Measurements from ENCODE around the gene LTBP1. TPM values are rescaled to one million over a fixed set of nuclear protein-coding genes. Genes with fewer than 3 reads are reported as not detected.

LTBP1 gene
- total and polyA plus RNA-seq, 4 donors = 107 to 573 (median 545) TPM

- no peak overlapping the region for H3K4me3 ChIP-seq (ENCODE audit: low read length in 2 of 2)
- no peak overlapping the region for H3K27ac ChIP-seq (ENCODE audit: low read depth in 1 of 2, low read length in 2 of 2)
- intact Hi-C loops (cut with DNase I) = loop anchor here in 1 of 2 donors (10.0 kb wide), 1 partner anchor 338 kb away; no protein-coding TSS in a partner anchor
- H3K36me3 ChIP-seq (ENCODE audit: control insufficient read depth in 1 of 2, insufficient read depth in 2 of 2, low read length in 1 of 2) = peaks cover 2 to 6% of the 10 kb centered on the region in 2 donors
- H3K27me3 ChIP-seq (ENCODE audit: control insufficient read depth in 1 of 2, insufficient read depth in 2 of 2, low read length in 1 of 2) = no peaks in the 10 kb centered on the region
- WGBS, 2 donors = 35 to 40% methylated on average over 5 of the region's 5 CpGs
- peaks cover 3 to 5% of the 10 kb centered on the region in 2 donors for H3K4me1 ChIP-seq (ENCODE audit: control insufficient read depth in 1 of 2, insufficient read depth in 2 of 2, low read length in 2 of 2)
- ATAC-seq (ENCODE audit: low FRiP score) (no peak), DNase-seq (no peak)
- no peaks in the 10 kb centered on the region for H3K9me3 ChIP-seq (ENCODE audit: control insufficient read depth, low read length)
Measured at GRCh38 chr2:33372940-33373553, 426.3 kb downstream of the LTBP1 start.

DNA sequence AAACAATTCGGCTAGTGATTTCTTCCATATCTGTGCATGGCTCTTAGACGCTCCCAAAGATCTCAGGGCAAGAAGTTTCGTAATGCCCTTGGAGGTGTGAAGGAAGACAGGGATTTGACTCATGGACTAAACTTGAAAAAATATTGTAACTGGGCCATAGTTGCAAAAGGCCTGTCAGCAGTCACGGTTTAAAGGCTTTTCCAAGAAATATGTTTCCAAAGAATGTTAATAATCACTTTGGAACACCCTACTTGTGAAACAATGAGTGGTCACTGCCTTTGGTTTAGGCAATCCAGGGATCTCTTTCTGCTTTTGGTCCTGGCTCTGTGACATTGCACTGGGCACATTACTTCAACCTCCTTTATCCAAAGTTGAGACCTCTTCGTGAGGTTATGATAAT is 427.2 kb downstream of the LTBP1 start:
- intact Hi-C loops (cut with DNase I) = loop anchor here in 1 of 2 donors (10.0 kb wide), 1 partner anchor 339 kb away; no protein-coding TSS in a partner anchor

DNA sequence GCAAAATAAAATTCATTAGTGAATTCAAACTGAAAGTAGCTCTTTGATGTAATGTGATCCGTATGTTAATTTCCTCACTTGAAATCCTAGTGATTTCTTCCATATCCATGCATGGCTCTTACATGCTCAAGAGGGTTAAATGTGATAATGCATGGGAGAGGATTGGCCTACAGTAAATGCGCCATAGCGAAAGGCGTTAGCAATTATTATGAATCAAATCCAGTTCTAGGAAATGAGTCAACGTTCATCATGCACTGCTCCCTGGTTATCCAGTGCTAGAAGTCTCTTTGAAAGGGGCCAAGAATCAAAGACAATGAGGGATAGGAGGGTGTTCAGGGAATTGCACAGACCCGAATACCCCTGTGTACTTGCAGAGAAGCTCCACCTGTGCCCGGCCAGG is 428.3 kb downstream of the LTBP1 start:
- intact Hi-C loops (cut with DNase I) = loop anchor here in 1 of 2 donors (10.0 kb wide), 1 partner anchor 340 kb away; no protein-coding TSS in a partner anchor
- no peaks in the 10 kb centered on the region for H3K27me3 ChIP-seq (ENCODE audit: control insufficient read depth in 1 of 2, insufficient read depth in 2 of 2, low read length in 1 of 2)
- H3K4me1 ChIP-seq (ENCODE audit: control insufficient read depth in 1 of 2, insufficient read depth in 2 of 2, low read length in 2 of 2) = peaks cover 3 to 5% of the 10 kb centered on the region in 2 donors
- H3K36me3 ChIP-seq (ENCODE audit: control insufficient read depth in 1 of 2, insufficient read depth in 2 of 2, low read length in 1 of 2) = peaks cover 2 to 6% of the 10 kb centered on the region in 2 donors
- no peaks in the 10 kb centered on the region for H3K9me3 ChIP-seq (ENCODE audit: control insufficient read depth, low read length)
- DNase-seq = no peak
- H3K27ac ChIP-seq (ENCODE audit: low read depth in 1 of 2, low read length in 2 of 2) = no peak overlapping the region
- H3K4me3 ChIP-seq (ENCODE audit: low read length in 2 of 2) = no peak overlapping the region
- peak; percentile 20 for ATAC-seq (ENCODE audit: low FRiP score)
- 77 to 87% methylated on average over 7 of the region's 7 CpGs for WGBS, 2 donors

More for the DNA sequence above, 427.2 kb downstream of the LTBP1 start:
- Histone ChIP-seq H3K36me3 (ENCODE audit: control insufficient read depth in 1 of 2, insufficient read depth in 2 of 2, low read length in 1 of 2) (peaks cover 2 to 6% of the 10 kb centered on the region in 2 donors), H3K4me3 (ENCODE audit: low read length in 2 of 2) (no peak overlapping the region), H3K27ac (ENCODE audit: low read depth in 1 of 2, low read length in 2 of 2) (no peak overlapping the region), H3K27me3 (ENCODE audit: control insufficient read depth in 1 of 2, insufficient read depth in 2 of 2, low read length in 1 of 2) (no peaks in the 10 kb centered on the region), H3K4me1 (ENCODE audit: control insufficient read depth in 1 of 2, insufficient read depth in 2 of 2, low read length in 2 of 2) (peaks cover 3 to 5% of the 10 kb centered on the region in 2 donors), H3K9me3 (ENCODE audit: control insufficient read depth, low read length) (no peaks in the 10 kb centered on the region)
- DNase-seq (no peak), ATAC-seq (ENCODE audit: low FRiP score) (peak; percentile 64)
- WGBS, 2 donors = 17 to 37% methylated on average over 5 of the region's 5 CpGs

DNA sequence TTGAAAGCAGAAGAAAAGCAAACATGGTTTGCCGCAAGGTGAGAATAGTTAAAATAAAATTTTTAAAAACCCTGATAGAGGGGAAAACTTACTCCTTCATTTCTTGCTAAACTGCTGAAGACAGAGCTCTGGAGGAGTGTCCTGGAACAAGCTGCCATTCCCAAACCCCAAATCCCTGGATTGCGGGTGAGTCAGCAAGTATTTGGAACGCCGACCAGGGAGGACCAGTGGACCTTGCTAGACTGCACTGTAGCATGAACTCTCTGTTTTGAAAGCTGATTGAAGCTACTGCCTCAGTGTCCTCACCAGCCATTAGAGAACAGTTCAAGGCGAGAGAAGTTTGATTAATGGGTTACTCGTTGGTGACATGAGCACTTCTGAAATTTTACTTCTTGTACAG is 430.3 kb downstream of the LTBP1 start:
- Histone ChIP-seq H3K36me3 (ENCODE audit: control insufficient read depth in 1 of 2, insufficient read depth in 2 of 2, low read length in 1 of 2) (peaks cover 0 to 2% of the 10 kb centered on the region in 2 donors), H3K4me3 (ENCODE audit: low read length in 2 of 2) (no peak overlapping the region), H3K4me1 (ENCODE audit: control insufficient read depth in 1 of 2, insufficient read depth in 2 of 2, low read length in 2 of 2) (peaks cover 3 to 5% of the 10 kb centered on the region in 2 donors), H3K27ac (ENCODE audit: low read depth in 1 of 2, low read length in 2 of 2) (peak overlapping the region; percentile 5 to 67), H3K9me3 (ENCODE audit: control insufficient read depth, low read length) (no peaks in the 10 kb centered on the region), H3K27me3 (ENCODE audit: control insufficient read depth in 1 of 2, insufficient read depth in 2 of 2, low read length in 1 of 2) (no peaks in the 10 kb centered on the region)
- DNase-seq = peak; percentile 58 to 78
- intact Hi-C loops (cut with DNase I) = loop anchor here in 1 of 2 donors (10.0 kb wide), 1 partner anchor 342 kb away; no protein-coding TSS in a partner anchor
- WGBS, 2 donors = 34 to 38% methylated on average over 6 of the region's 6 CpGs
- peak; percentile 74 for ATAC-seq (ENCODE audit: low FRiP score)

- H3K27ac ChIP-seq (ENCODE audit: low read depth in 1 of 2, low read length in 2 of 2) = peak overlapping the region in 1 of 2 donors; percentile 75
- ATAC-seq (ENCODE audit: low FRiP score) = no peak
- intact Hi-C loops (cut with DNase I) = loop anchor here in 1 of 2 donors (10.0 kb wide), 1 partner anchor 344 kb away; no protein-coding TSS in a partner anchor
Measured at GRCh38 chr2:33378556-33379210, 431.9 kb downstream of the LTBP1 start.

GRCh38 chr2:33380001-33380609 is 433.4 kb downstream of the LTBP1 start:
- no peak overlapping the region for H3K4me3 ChIP-seq (ENCODE audit: low read length in 2 of 2)
- peaks cover 0 to 2% of the 10 kb centered on the region in 2 donors for H3K36me3 ChIP-seq (ENCODE audit: control insufficient read depth in 1 of 2, insufficient read depth in 2 of 2, low read length in 1 of 2)
- no peaks in the 10 kb centered on the region for H3K9me3 ChIP-seq (ENCODE audit: control insufficient read depth, low read length)
- peaks cover 3 to 7% of the 10 kb centered on the region in 2 donors for H3K4me1 ChIP-seq (ENCODE audit: control insufficient read depth in 1 of 2, insufficient read depth in 2 of 2, low read length in 2 of 2)
- 78 to 80% methylated on average over 8 of the region's 8 CpGs for WGBS, 2 donors
- no peaks in the 10 kb centered on the region for H3K27me3 ChIP-seq (ENCODE audit: control insufficient read depth in 1 of 2, insufficient read depth in 2 of 2, low read length in 1 of 2)
- DNase-seq (no peak), ATAC-seq (ENCODE audit: low FRiP score) (no peak)
- H3K27ac ChIP-seq (ENCODE audit: low read depth in 1 of 2, low read length in 2 of 2) = no peak overlapping the region
- intact Hi-C loops (cut with DNase I) = loop anchor here in 1 of 2 donors (10.0 kb wide), 1 partner anchor 205 kb away; no protein-coding TSS in a partner anchor

More at GRCh38 chr2:33378556-33379210, 431.9 kb downstream of the LTBP1 start:
- Histone ChIP-seq H3K4me3 (ENCODE audit: low read length in 2 of 2) (no peak overlapping the region), H3K36me3 (ENCODE audit: control insufficient read depth in 1 of 2, insufficient read depth in 2 of 2, low read length in 1 of 2) (peaks cover 0 to 2% of the 10 kb centered on the region in 2 donors), H3K4me1 (ENCODE audit: control insufficient read depth in 1 of 2, insufficient read depth in 2 of 2, low read length in 2 of 2) (peaks cover 3 to 5% of the 10 kb centered on the region in 2 donors), H3K27me3 (ENCODE audit: control insufficient read depth in 1 of 2, insufficient read depth in 2 of 2, low read length in 1 of 2) (no peaks in the 10 kb centered on the region), H3K9me3 (ENCODE audit: control insufficient read depth, low read length) (no peaks in the 10 kb centered on the region)
- DNase-seq = no peak
- 8 to 14% methylated on average over 4 of the region's 4 CpGs for WGBS, 2 donors

GRCh38 chr2:33380719-33381118 is 434.0 kb downstream of the LTBP1 start:
- Histone ChIP-seq H3K9me3 (ENCODE audit: control insufficient read depth, low read length) (no peaks in the 10 kb centered on the region), H3K27me3 (ENCODE audit: control insufficient read depth in 1 of 2, insufficient read depth in 2 of 2, low read length in 1 of 2) (no peaks in the 10 kb centered on the region), H3K27ac (ENCODE audit: low read depth in 1 of 2, low read length in 2 of 2) (no peak overlapping the region), H3K36me3 (ENCODE audit: control insufficient read depth in 1 of 2, insufficient read depth in 2 of 2, low read length in 1 of 2) (no peaks in the 10 kb centered on the region), H3K4me3 (ENCODE audit: low read length in 2 of 2) (no peak overlapping the region), H3K4me1 (ENCODE audit: control insufficient read depth in 1 of 2, insufficient read depth in 2 of 2, low read length in 2 of 2) (peaks cover 3 to 7% of the 10 kb centered on the region in 2 donors)
- ATAC-seq (ENCODE audit: low FRiP score) (no peak), DNase-seq (no peak)
- 81 to 84% methylated on average over 2 of the region's 2 CpGs for WGBS, 2 donors
- intact Hi-C loops (cut with DNase I) = loop anchor here in 1 of 2 donors (10.0 kb wide), 1 partner anchor 204 kb away; no protein-coding TSS in a partner anchor

DNA sequence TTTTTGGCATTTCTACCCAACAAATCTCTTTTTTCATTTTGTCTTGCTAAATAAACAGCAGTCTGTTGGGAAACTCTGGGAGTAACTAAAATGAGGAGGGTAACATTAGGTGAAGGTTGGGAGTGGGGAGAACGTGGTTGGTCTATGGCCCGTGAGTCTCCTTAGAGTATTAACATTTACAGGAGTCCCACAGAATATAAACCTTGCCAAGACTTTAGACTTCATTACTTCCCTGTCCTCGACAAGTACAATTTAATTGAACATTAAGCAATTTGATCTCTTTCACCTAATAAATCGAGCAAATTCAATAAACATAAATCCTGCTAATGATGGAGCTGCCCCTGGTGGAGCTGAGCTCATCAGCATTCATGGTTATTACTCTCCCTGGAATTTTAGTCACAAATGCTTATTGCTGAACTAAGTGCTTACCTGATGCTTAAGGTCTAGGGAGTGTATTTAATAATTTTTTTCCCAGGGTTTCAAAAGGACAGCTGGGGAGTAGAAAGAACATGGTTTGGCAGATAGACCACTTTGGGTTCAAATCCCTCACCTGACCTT is 434.6 kb downstream of the LTBP1 start:
- Histone ChIP-seq H3K4me3 (ENCODE audit: low read length in 2 of 2) (no peak overlapping the region), H3K9me3 (ENCODE audit: control insufficient read depth, low read length) (no peaks in the 10 kb centered on the region), H3K27me3 (ENCODE audit: control insufficient read depth in 1 of 2, insufficient read depth in 2 of 2, low read length in 1 of 2) (no peaks in the 10 kb centered on the region), H3K27ac (ENCODE audit: low read depth in 1 of 2, low read length in 2 of 2) (no peak overlapping the region), H3K36me3 (ENCODE audit: control insufficient read depth in 1 of 2, insufficient read depth in 2 of 2, low read length in 1 of 2) (no peaks in the 10 kb centered on the region), H3K4me1 (ENCODE audit: control insufficient read depth in 1 of 2, insufficient read depth in 2 of 2, low read length in 2 of 2) (peaks cover 3 to 10% of the 10 kb centered on the region in 2 donors)
- no peak for DNase-seq
- intact Hi-C loops (cut with DNase I) = loop anchor here in 1 of 2 donors (10.0 kb wide), 1 partner anchor 203 kb away; no protein-coding TSS in a partner anchor
- WGBS, 2 donors = 72 to 75% methylated on average over 4 of the region's 4 CpGs
- ATAC-seq (ENCODE audit: low FRiP score) = no peak

Data from aorta (tissue), 5 donors.